ENCODE results near the gene MYPOP. TPM values are rescaled to one million over a fixed set of nuclear protein-coding genes. Genes with fewer than 3 reads are reported as not detected.
"Not testable (repeated sequence)": the region's sequence is repeated elsewhere in the genome, so short reads cannot be mapped to it uniquely, and the experiment has no call there.

MYPOP gene
- total RNA-seq, 1 experiment from 2014 or later = 10.8 TPM

DNA sequence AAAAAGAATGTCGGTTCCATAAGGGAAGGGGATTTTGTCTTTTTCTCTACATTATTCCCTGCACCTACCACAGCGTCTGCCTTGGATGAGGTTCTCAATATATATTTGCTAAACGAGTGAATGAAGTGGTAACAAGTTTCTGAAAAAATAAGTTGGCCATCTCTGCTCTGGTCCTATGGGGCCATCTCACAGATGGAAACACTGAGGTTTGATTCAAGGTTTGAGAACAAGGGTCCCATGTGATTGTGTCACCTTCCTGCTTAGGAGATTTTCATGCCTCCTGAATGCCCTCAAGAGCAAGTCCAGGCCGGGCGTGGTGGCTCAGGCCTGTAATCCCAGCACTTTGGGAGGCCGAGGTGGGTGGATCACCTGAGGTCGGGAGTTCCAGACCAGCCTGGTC is 3.2 kb downstream of the MYPOP start:
- Histone ChIP-seq H3K9me2 (ENCODE audit: insufficient read depth) (no peaks in the 10 kb centered on the region), H3K9me3 (ENCODE audit: control insufficient read depth in 1 of 2, insufficient read depth in 1 of 2, low read depth in 1 of 2, low read length in 2 of 2) (no peaks in the 10 kb centered on the region), H3K27ac (ENCODE audit: low read depth, low read length) (no peak overlapping the region), H3K4me3 (replicated peaks in 1 of 2; ENCODE audit: low read depth in 1 of 2, low read length in 2 of 2) (no peak overlapping the region), H3K9ac (ENCODE audit: low read length) (no peak overlapping the region), H2AFZ (ENCODE audit: low read depth, low read length, poor library complexity, severe bottlenecking) (no peak overlapping the region), H4K20me1 (ENCODE audit: insufficient read depth) (no peaks in the 10 kb centered on the region), H3K27me3 (ENCODE audit: insufficient read depth, low read length) (no peaks in the 10 kb centered on the region), H3K79me2 (ENCODE audit: insufficient read depth, low read length) (peaks cover 5% of the 10 kb centered on the region; the same call in 1 of the 2 replicates), H3K36me3 (ENCODE audit: control insufficient read depth in 1 of 2, insufficient read depth in 2 of 2, low read length in 2 of 2) (peaks cover 0 to 3% of the 10 kb centered on the region in 2 experiments; a peak in 1 of 4 replicates), H3K4me2 (ENCODE audit: low read length) (no peak overlapping the region), H3K4me1 (ENCODE audit: control insufficient read depth in 1 of 2, insufficient read depth in 2 of 2, low read length in 2 of 2) (peaks cover 0 to 7% of the 10 kb centered on the region in 2 experiments; a peak in 1 of 4 replicates)
- POLR2A ChIA-PET = no interaction called here
- intact Hi-C loops (cut with micrococcal nuclease) = no loop called here
- no TSS peak for BruUV-seq (replicated peaks)
- DNase-seq (ENCODE audit: low read depth, low spot score) (no peak), ATAC-seq (no peak)
- TF ChIP-seq POLR2A (IDR thresholded peaks at IDR 0.05; ENCODE audit: borderline replicate concordance, extremely low read depth, insufficient read depth, insufficient read length) (no peak), SP1 (IDR thresholded peaks at IDR 0.05; ENCODE audit: low read depth) (no peak), FOSL1 (IDR thresholded peaks at IDR 0.05; ENCODE audit: low read depth) (no peak), JUND (IDR thresholded peaks at IDR 0.05) (no peak)
- TF ChIP-seq, protein P1, sequence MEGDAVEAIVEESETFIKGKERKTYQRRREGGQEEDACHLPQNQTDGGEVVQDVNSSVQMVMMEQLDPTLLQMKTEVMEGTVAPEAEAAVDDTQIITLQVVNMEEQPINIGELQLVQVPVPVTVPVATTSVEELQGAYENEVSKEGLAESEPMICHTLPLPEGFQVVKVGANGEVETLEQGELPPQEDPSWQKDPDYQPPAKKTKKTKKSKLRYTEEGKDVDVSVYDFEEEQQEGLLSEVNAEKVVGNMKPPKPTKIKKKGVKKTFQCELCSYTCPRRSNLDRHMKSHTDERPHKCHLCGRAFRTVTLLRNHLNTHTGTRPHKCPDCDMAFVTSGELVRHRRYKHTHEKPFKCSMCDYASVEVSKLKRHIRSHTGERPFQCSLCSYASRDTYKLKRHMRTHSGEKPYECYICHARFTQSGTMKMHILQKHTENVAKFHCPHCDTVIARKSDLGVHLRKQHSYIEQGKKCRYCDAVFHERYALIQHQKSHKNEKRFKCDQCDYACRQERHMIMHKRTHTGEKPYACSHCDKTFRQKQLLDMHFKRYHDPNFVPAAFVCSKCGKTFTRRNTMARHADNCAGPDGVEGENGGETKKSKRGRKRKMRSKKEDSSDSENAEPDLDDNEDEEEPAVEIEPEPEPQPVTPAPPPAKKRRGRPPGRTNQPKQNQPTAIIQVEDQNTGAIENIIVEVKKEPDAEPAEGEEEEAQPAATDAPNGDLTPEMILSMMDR (IDR thresholded peaks at IDR 0.05 in 2 of 3, conservative IDR thresholded peaks at IDR 0.05 in 1 of 3; ENCODE audit: borderline replicate concordance in 1 of 3, insufficient read depth in 1 of 3, low read depth in 2 of 3, low read length in 2 of 3) = no peak
- RAD21 ChIA-PET (ENCODE audit: low non-redundant PET in 1 of 2, low total read pairs in 2 of 2, uncharacterized antibody in 2 of 2, unreplicated experiment in 2 of 2) = no interaction called here
- CTCF ChIA-PET = no interaction called here

DNA sequence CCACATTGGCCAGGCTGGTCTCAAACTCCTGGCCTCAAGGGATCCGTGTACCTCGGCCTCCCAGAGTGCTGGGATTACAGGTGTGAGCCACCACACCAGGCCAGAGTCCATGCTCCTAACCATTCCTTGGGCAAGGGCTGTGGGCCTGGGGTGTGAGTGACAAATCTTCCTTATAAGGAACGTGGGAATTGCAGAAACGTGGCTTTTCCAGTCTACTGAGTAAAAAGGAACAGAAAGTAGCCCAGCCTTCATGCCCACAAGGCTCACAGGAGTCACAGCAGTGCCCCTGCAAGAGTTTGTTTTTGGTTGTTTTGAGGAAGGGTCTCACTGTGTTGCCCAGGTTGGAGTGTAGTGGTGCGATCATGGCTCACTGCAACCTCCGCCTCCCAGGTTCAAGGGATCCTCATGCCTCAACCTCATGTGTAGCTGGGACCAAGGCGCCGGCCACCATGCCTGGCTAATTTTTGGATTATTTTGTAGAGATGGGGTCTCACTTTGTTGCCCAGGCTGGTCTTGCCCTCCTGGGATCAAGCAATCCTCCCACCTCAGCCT is 5.1 kb downstream of the MYPOP start:
- ChIA-PET POLR2A (no interaction called here), CTCF (no interaction called here), RAD21 (ENCODE audit: low non-redundant PET in 1 of 2, low total read pairs in 2 of 2, uncharacterized antibody in 2 of 2, unreplicated experiment in 2 of 2) (no interaction called here)
- Histone ChIP-seq H3K4me1 (ENCODE audit: control insufficient read depth in 1 of 2, insufficient read depth in 2 of 2, low read length in 2 of 2) (no peaks in the 10 kb centered on the region; a peak in 1 of 4 replicates), H3K27me3 (ENCODE audit: insufficient read depth, low read length) (no peaks in the 10 kb centered on the region), H3K9me2 (ENCODE audit: insufficient read depth) (no peaks in the 10 kb centered on the region), H3K9ac (ENCODE audit: low read length) (no peak overlapping the region), H3K9me3 (ENCODE audit: control insufficient read depth in 1 of 2, insufficient read depth in 1 of 2, low read depth in 1 of 2, low read length in 2 of 2) (no peaks in the 10 kb centered on the region), H3K36me3 (ENCODE audit: control insufficient read depth in 1 of 2, insufficient read depth in 2 of 2, low read length in 2 of 2) (peaks cover 0 to 3% of the 10 kb centered on the region in 2 experiments; a peak in 1 of 4 replicates), H2AFZ (ENCODE audit: low read depth, low read length, poor library complexity, severe bottlenecking) (no peak overlapping the region), H3K4me3 (replicated peaks in 1 of 2; ENCODE audit: low read depth in 1 of 2, low read length in 2 of 2) (no peak overlapping the region), H3K4me2 (ENCODE audit: low read length) (no peak overlapping the region), H4K20me1 (ENCODE audit: insufficient read depth) (no peaks in the 10 kb centered on the region), H3K27ac (ENCODE audit: low read depth, low read length) (no peak overlapping the region), H3K79me2 (ENCODE audit: insufficient read depth, low read length) (peaks cover 5% of the 10 kb centered on the region; the same call in 1 of the 2 replicates)
- BruUV-seq (replicated peaks) = no TSS peak
- TF ChIP-seq SP1 (IDR thresholded peaks at IDR 0.05; ENCODE audit: low read depth) = no peak
- no peak for TF ChIP-seq POLR2A (IDR thresholded peaks at IDR 0.05; ENCODE audit: borderline replicate concordance, extremely low read depth, insufficient read depth, insufficient read length)
- intact Hi-C loops (cut with micrococcal nuclease) = no loop called here
- ATAC-seq (no peak), DNase-seq (ENCODE audit: low read depth, low spot score) (no peak)

DNA sequence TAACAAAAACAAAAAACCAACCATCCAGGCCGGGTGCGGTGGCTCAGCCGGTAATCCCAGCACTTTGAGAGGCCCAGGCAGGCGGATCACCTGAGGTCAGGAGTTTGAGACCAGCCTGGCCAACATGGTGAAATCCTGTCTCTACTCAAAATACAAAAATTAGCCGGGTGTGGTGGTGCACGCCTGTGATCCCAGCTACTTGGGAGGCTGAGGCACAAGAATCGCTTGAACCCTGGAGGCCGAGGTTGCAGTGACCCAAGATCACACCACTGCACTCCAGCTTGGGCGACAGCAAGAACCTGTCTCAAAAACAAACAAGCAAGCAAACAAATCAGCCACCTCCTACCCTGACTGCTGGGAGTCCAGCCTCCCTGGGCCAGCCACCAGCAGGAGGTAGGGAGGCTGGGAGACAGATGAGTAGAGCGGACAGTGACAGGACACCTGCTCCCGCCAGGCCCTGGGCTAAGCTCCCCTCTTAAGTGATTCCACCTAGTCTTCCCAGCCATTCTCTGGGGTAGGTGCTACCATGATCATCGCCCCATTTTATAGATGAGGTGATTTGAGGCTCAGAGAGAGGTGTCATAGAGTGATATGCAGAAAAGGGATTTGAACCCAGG is 6.3 kb downstream of the MYPOP start:
- DNase-seq (ENCODE audit: low read depth, low spot score); POLR2A ChIA-PET; H3K4me2 ChIP-seq (ENCODE audit: low read length); H3K79me2 ChIP-seq (ENCODE audit: insufficient read depth, low read length); H3K27ac ChIP-seq (ENCODE audit: low read depth, low read length); H3K9me2 ChIP-seq (ENCODE audit: insufficient read depth); RAD21 ChIA-PET (ENCODE audit: low non-redundant PET in 1 of 2, low total read pairs in 2 of 2, uncharacterized antibody in 2 of 2, unreplicated experiment in 2 of 2); intact Hi-C loops (cut with micrococcal nuclease); ATAC-seq; BruUV-seq (replicated peaks); H4K20me1 ChIP-seq (ENCODE audit: insufficient read depth); CTCF ChIA-PET; H3K4me3 ChIP-seq (replicated peaks in 1 of 2; ENCODE audit: low read depth in 1 of 2, low read length in 2 of 2); H3K4me1 ChIP-seq (ENCODE audit: control insufficient read depth in 1 of 2, insufficient read depth in 2 of 2, low read length in 2 of 2); H2AFZ ChIP-seq (ENCODE audit: low read depth, low read length, poor library complexity, severe bottlenecking); H3K9ac ChIP-seq (ENCODE audit: low read length); H3K9me3 ChIP-seq (ENCODE audit: control insufficient read depth in 1 of 2, insufficient read depth in 1 of 2, low read depth in 1 of 2, low read length in 2 of 2); H3K36me3 ChIP-seq (ENCODE audit: control insufficient read depth in 1 of 2, insufficient read depth in 2 of 2, low read length in 2 of 2); H3K27me3 ChIP-seq (ENCODE audit: insufficient read depth, low read length): not testable (repeated sequence)
